Neural progenitor cell (in vitro differentiated cells): ENCODE results near the gene MAP7D3. TPM values are rescaled to one million over a fixed set of nuclear protein-coding genes. Genes with fewer than 3 reads are reported as not detected.

ENCODE experiments used
- DNase-seq: peaks from one replicate; pipeline ENCODE4 v3.0.0-alpha.2; 2016; ENCODE audit warnings: low spot score
- H2AFZ ChIP-seq: fragments of 200-600 bp; sonication (generic); replicated peaks from 2 replicates; pipeline ENCODE4 v1.6.1; 2016; ENCODE audit warnings: antibody characterized with exemption
- H3F3A ChIP-seq: fragments of 200-600 bp; sonication (generic); 2 replicates; pipeline ENCODE4 v1.6.1; 2016; ENCODE audit warnings: antibody characterized with exemption, low read depth
- H3K27ac ChIP-seq: fragments of 200-600 bp; sonication (generic); 2 replicates; pipeline ENCODE4 v1.5.1; 2016; ENCODE audit warnings: mild to moderate bottlenecking
- H3K27me3 ChIP-seq: fragments of 200-600 bp; sonication (generic); 2 replicates; pipeline ENCODE4 v1.6.1; 2016; ENCODE audit warnings: mild to moderate bottlenecking, moderate library complexity
- H3K36me3 ChIP-seq: fragments of 200-600 bp; sonication (generic); 2 replicates; pipeline ENCODE4 v1.5.1; 2016
- H3K4me1 ChIP-seq: fragments of 200-600 bp; sonication (generic); 2 replicates; pipeline ENCODE4 v1.6.1; 2016; ENCODE audit warnings: mixed run types
- H3K4me2 ChIP-seq: fragments of 200-600 bp; sonication (generic); 2 replicates; pipeline ENCODE4 v1.6.1; 2016
- H3K4me3 ChIP-seq: fragments of 200-600 bp; sonication (generic); 2 replicates; pipeline ENCODE4 v1.5.1; 2016
- H3K79me2 ChIP-seq: fragments of 200-600 bp; sonication (generic); 2 replicates; pipeline ENCODE4 v1.6.1; 2016; ENCODE audit warnings: low read depth
- H3K9ac ChIP-seq: fragments of 200-600 bp; sonication (generic); 2 replicates; pipeline ENCODE4 v1.6.1; 2016
- H3K9me3 ChIP-seq: fragments of 200-600 bp; sonication (generic); 2 replicates; pipeline ENCODE4 v1.5.1; 2016; ENCODE audit warnings: low read depth
- H4K20me1 ChIP-seq: fragments of 200-600 bp; sonication (generic); 2 replicates; pipeline ENCODE4 v1.6.1; 2016; ENCODE audit warnings: low read depth
- H3K27ac Mint-ChIP-seq: 3 replicates; pipeline ENCODE4 v1.8.0; 2021; ENCODE audit warnings: mixed read lengths
- H3K27me3 Mint-ChIP-seq: 2 replicates; pipeline ENCODE4 v1.8.0; 2022; ENCODE audit warnings: low read depth, mild to moderate bottlenecking, inconsistent platforms, moderate library complexity, mixed read lengths; ENCODE audit not compliant: insufficient read depth
- H3K36me3 Mint-ChIP-seq: 3 replicates; pipeline ENCODE4 v1.8.0; 2021; ENCODE audit warnings: mixed read lengths
- H3K4me1 Mint-ChIP-seq: 3 replicates; pipeline ENCODE4 v1.8.0; 2021; ENCODE audit warnings: mixed read lengths
- H3K4me3 Mint-ChIP-seq: 3 replicates; pipeline ENCODE4 v1.8.0; 2021; ENCODE audit warnings: mild to moderate bottlenecking, moderate library complexity, mixed read lengths
- H3K9me3 Mint-ChIP-seq: 3 replicates; pipeline ENCODE4 v1.8.0; 2020; ENCODE audit warnings: mixed read lengths
- CTCF ChIP-seq: fragments of 200-600 bp; sonication (generic); IDR thresholded peaks from 2 replicates; pipeline ENCODE4 v1.5.1; 2017; ENCODE audit warnings: antibody characterized with exemption, mild to moderate bottlenecking
- EZH2 ChIP-seq: fragments of 200-600 bp; sonication (generic); IDR thresholded peaks from 2 replicates; pipeline ENCODE4 v1.6.1; 2017; ENCODE audit warnings: antibody characterized with exemption, mild to moderate bottlenecking, moderate library complexity
- EZH2phosphoT487 ChIP-seq: fragments of 200-600 bp; sonication (generic); IDR thresholded peaks from 2 replicates; pipeline ENCODE4 v1.6.1; 2017; ENCODE audit warnings: antibody characterized with exemption
- total RNA-seq: library from RNA; depleted of rRNA; stranded (reverse); fragments of >200 nt; gene quantifications from 2 replicates; pipeline ENCODE4 v1.2.3, GENCODE V29; 2015; ENCODE audit warnings: low replicate concordance

The MAP7D3 gene
- total RNA-seq, 1 donor from 2014 or later: 27.1 TPM

- H3K4me2 ChIP-seq: no peak overlapping the region
- H3K36me3 Mint-ChIP-seq: no peaks in the 10 kb centered on the region
- peaks cover 7% of the 10 kb centered on the region for H3K9me3 ChIP-seq
Measured at GRCh38 chrX:136193771-136194170, 57.4 kb downstream of the MAP7D3 start.

GRCh38 chrX:136192839-136193414 lies 58.3 kb downstream of the MAP7D3 start:
- H3F3A ChIP-seq: no peaks in the 10 kb centered on the region
- no peaks in the 10 kb centered on the region for H3K36me3 ChIP-seq
- peaks cover 6% of the 10 kb centered on the region for H3K9me3 ChIP-seq
- H3K79me2 ChIP-seq: no peaks in the 10 kb centered on the region
- no peak for DNase-seq
- no peaks in the 10 kb centered on the region for H3K9me3 Mint-ChIP-seq
- no peak overlapping the region for H3K27ac ChIP-seq
- no peak overlapping the region for H3K4me3 ChIP-seq
- no peaks in the 10 kb centered on the region for H3K27me3 ChIP-seq
- H3K36me3 Mint-ChIP-seq: no peaks in the 10 kb centered on the region
- TF ChIP-seq CTCF (no peak), EZH2 (no peak)
- no peaks in the 10 kb centered on the region for H3K27me3 Mint-ChIP-seq
- no peak overlapping the region for H3K4me2 ChIP-seq
- no peaks in the 10 kb centered on the region for H3K4me1 ChIP-seq
- H3K9ac ChIP-seq: no peak overlapping the region
- no peak overlapping the region for H2AFZ ChIP-seq
- H3K4me3 Mint-ChIP-seq: no peak overlapping the region
- no peaks in the 10 kb centered on the region for H4K20me1 ChIP-seq
- no peak overlapping the region for H3K27ac Mint-ChIP-seq
- H3K4me1 Mint-ChIP-seq: no peaks in the 10 kb centered on the region

More at GRCh38 chrX:136193771-136194170, 57.4 kb downstream of the MAP7D3 start:
- no peaks in the 10 kb centered on the region for H4K20me1 ChIP-seq
- H3K4me3 Mint-ChIP-seq: no peak overlapping the region
- no peak overlapping the region for H3K4me3 ChIP-seq
- no peak overlapping the region for H3K27ac ChIP-seq
- no peaks in the 10 kb centered on the region for H3K9me3 Mint-ChIP-seq
- no peak overlapping the region for H3K27ac Mint-ChIP-seq
- no peaks in the 10 kb centered on the region for H3K4me1 Mint-ChIP-seq
- H3K9ac ChIP-seq: no peak overlapping the region
- no peak overlapping the region for H2AFZ ChIP-seq
- DNase-seq: no peak
- no peaks in the 10 kb centered on the region for H3K27me3 Mint-ChIP-seq
- TF ChIP-seq CTCF: no peak
- TF ChIP-seq EZH2phosphoT487: no peak
- no peak for TF ChIP-seq EZH2
- H3K36me3 ChIP-seq: no peaks in the 10 kb centered on the region
- H3K4me1 ChIP-seq: no peaks in the 10 kb centered on the region
- no peaks in the 10 kb centered on the region for H3K27me3 ChIP-seq
- no peaks in the 10 kb centered on the region for H3K79me2 ChIP-seq
- no peaks in the 10 kb centered on the region for H3F3A ChIP-seq

- H3K36me3 Mint-ChIP-seq: no peaks in the 10 kb centered on the region
Measured at GRCh38 chrX:136192135-136192534, 59.1 kb downstream of the MAP7D3 start.

More at GRCh38 chrX:136192135-136192534, 59.1 kb downstream of the MAP7D3 start:
- Histone ChIP-seq H3K9me3 (peaks cover 3% of the 10 kb centered on the region), H3K4me1 (no peaks in the 10 kb centered on the region), H3F3A (no peaks in the 10 kb centered on the region), H3K4me3 (no peak overlapping the region), H3K27ac (no peak overlapping the region), H3K9ac (no peak overlapping the region), H3K4me2 (no peak overlapping the region), H3K27me3 (no peaks in the 10 kb centered on the region), H3K79me2 (no peaks in the 10 kb centered on the region), H2AFZ (no peak overlapping the region), H4K20me1 (no peaks in the 10 kb centered on the region), H3K36me3 (no peaks in the 10 kb centered on the region)
- Mint-ChIP-seq H3K4me3 (no peak overlapping the region), H3K27ac (no peak overlapping the region), H3K4me1 (no peaks in the 10 kb centered on the region), H3K27me3 (no peaks in the 10 kb centered on the region), H3K9me3 (no peaks in the 10 kb centered on the region)
- DNase-seq: no peak
- TF ChIP-seq EZH2phosphoT487: no peak
- TF ChIP-seq EZH2: no peak
- no peak for TF ChIP-seq CTCF
